Progenitor cell of endocrine pancreas (in vitro differentiated cells): ENCODE results near the gene RPLP2. TPM values are rescaled to one million over a fixed set of nuclear protein-coding genes. Genes with fewer than 3 reads are reported as not detected.

Experiments
- DNase-seq: peaks from one replicate; pipeline ENCODE4 v3.0.0; 2021; ENCODE audit warnings: low spot score; ENCODE audit not compliant: unreplicated experiment
- H3K27ac Mint-ChIP-seq: 2 replicates; pipeline ENCODE4 v1.8.0; 2021; ENCODE audit warnings: mild to moderate bottlenecking, moderate library complexity, mixed read lengths
- H3K27me3 Mint-ChIP-seq: 2 replicates; pipeline ENCODE4 v1.8.0; 2021; ENCODE audit warnings: mixed read lengths
- H3K36me3 Mint-ChIP-seq: 2 replicates; pipeline ENCODE4 v1.8.0; 2022; ENCODE audit warnings: mixed read lengths; ENCODE audit not compliant: insufficient read depth
- H3K4me1 Mint-ChIP-seq: 2 replicates; pipeline ENCODE4 v1.8.0; 2021; ENCODE audit warnings: low read depth, mixed read lengths
- H3K4me3 Mint-ChIP-seq: 2 replicates; pipeline ENCODE4 v1.8.0; 2021; ENCODE audit warnings: low read depth, mild to moderate bottlenecking, moderate library complexity, mixed read lengths
- H3K9me3 Mint-ChIP-seq: 2 replicates; pipeline ENCODE4 v1.8.0; 2021; ENCODE audit warnings: low read depth, mixed read lengths
- CTCF ChIP-seq: fragments of 200-600 bp; sonication (generic); IDR thresholded peaks from one replicate; pipeline ENCODE4 v1.5.0; 2021; ENCODE audit warnings: antibody characterized with exemption, mild to moderate bottlenecking; ENCODE audit not compliant: unreplicated experiment
- total RNA-seq: library from RNA; stranded (reverse); gene quantifications from 2 replicates; pipeline ENCODE4 v1.2.1, GENCODE V29; 2021

Gene RPLP2
- total RNA-seq, 1 donor from 2014 or later = 1,463 TPM

- no peak for TF ChIP-seq CTCF
- H3K4me3 Mint-ChIP-seq = no peak overlapping the region
- H3K36me3 Mint-ChIP-seq = peaks cover 2% of the 10 kb centered on the region
- H3K4me1 Mint-ChIP-seq = peaks cover 10% of the 10 kb centered on the region
- H3K9me3 Mint-ChIP-seq = no peaks in the 10 kb centered on the region
- peaks cover 19% of the 10 kb centered on the region for H3K27me3 Mint-ChIP-seq
- no peak for DNase-seq
- H3K27ac Mint-ChIP-seq = no peak overlapping the region
These were observed 14.6 kb downstream of the RPLP2 start for GRCh38 chr11:824292-824880.

GRCh38 chr11:824942-825341, 15.2 kb downstream of the RPLP2 start:
- DNase-seq = no peak
- Mint-ChIP-seq H3K4me3 (no peak overlapping the region), H3K4me1 (peaks cover 10% of the 10 kb centered on the region), H3K27ac (no peak overlapping the region), H3K9me3 (no peaks in the 10 kb centered on the region), H3K27me3 (peaks cover 22% of the 10 kb centered on the region), H3K36me3 (peaks cover 2% of the 10 kb centered on the region)
- TF ChIP-seq CTCF = no peak

- Mint-ChIP-seq H3K27ac (no peak overlapping the region), H3K4me1 (peaks cover 10% of the 10 kb centered on the region), H3K4me3 (no peak overlapping the region), H3K9me3 (no peaks in the 10 kb centered on the region), H3K36me3 (peaks cover 2% of the 10 kb centered on the region), H3K27me3 (peaks cover 22% of the 10 kb centered on the region)
- no peak for TF ChIP-seq CTCF
- DNase-seq = no peak
These were observed 15.8 kb downstream of the RPLP2 start for GRCh38 chr11:825366-826226.

- H3K4me3 Mint-ChIP-seq = peak overlapping the region; percentile 73
- no peak overlapping the region for H3K27ac Mint-ChIP-seq
- no peaks in the 10 kb centered on the region for H3K9me3 Mint-ChIP-seq
- TF ChIP-seq CTCF = no peak
- H3K36me3 Mint-ChIP-seq = peaks cover 2% of the 10 kb centered on the region
- peaks cover 8% of the 10 kb centered on the region for H3K4me1 Mint-ChIP-seq
- no peak for DNase-seq
- H3K27me3 Mint-ChIP-seq = peaks cover 24% of the 10 kb centered on the region
These were observed 16.5 kb downstream of the RPLP2 start for GRCh38 chr11:826227-826621.

GRCh38 chr11:826836-827145, 17.0 kb downstream of the RPLP2 start:
- DNase-seq = no peak
- Mint-ChIP-seq H3K27ac (no peak overlapping the region), H3K4me1 (peaks cover 8% of the 10 kb centered on the region), H3K9me3 (no peaks in the 10 kb centered on the region), H3K27me3 (peaks cover 30% of the 10 kb centered on the region), H3K4me3 (peak overlapping the region; percentile 73), H3K36me3 (peaks cover 2% of the 10 kb centered on the region)
- TF ChIP-seq CTCF = no peak
